ENCODE results near the gene DNAH6.

GRCh38 chr2:84701880-84702279 is 185.6 kb downstream of the DNAH6 start:
- TF ChIP-seq POLR2A (IDR thresholded peaks at IDR 0.05), result no peak
- TF ChIP-seq, protein P1, sequence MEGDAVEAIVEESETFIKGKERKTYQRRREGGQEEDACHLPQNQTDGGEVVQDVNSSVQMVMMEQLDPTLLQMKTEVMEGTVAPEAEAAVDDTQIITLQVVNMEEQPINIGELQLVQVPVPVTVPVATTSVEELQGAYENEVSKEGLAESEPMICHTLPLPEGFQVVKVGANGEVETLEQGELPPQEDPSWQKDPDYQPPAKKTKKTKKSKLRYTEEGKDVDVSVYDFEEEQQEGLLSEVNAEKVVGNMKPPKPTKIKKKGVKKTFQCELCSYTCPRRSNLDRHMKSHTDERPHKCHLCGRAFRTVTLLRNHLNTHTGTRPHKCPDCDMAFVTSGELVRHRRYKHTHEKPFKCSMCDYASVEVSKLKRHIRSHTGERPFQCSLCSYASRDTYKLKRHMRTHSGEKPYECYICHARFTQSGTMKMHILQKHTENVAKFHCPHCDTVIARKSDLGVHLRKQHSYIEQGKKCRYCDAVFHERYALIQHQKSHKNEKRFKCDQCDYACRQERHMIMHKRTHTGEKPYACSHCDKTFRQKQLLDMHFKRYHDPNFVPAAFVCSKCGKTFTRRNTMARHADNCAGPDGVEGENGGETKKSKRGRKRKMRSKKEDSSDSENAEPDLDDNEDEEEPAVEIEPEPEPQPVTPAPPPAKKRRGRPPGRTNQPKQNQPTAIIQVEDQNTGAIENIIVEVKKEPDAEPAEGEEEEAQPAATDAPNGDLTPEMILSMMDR (IDR thresholded peaks at IDR 0.05), result no peak
